AG10803 (cell line): ENCODE results near the gene ALK.

ENCODE experiments used
- DNase-seq: peaks from one replicate; pipeline ENCODE4 v3.0.0; 2010; ENCODE audit warnings: low read depth
- H3K4me3 ChIP-seq: 2 replicates; pipeline ENCODE4 v1.5.1; 2011; ENCODE audit warnings: mild to moderate bottlenecking, low read length, control low read depth
- CTCF ChIP-seq: conservative IDR thresholded peaks from 2 replicates; pipeline ENCODE4 v1.5.1; 2011; ENCODE audit warnings: mild to moderate bottlenecking, low read length, control low read depth, inconsistent platforms

ALK gene

DNA sequence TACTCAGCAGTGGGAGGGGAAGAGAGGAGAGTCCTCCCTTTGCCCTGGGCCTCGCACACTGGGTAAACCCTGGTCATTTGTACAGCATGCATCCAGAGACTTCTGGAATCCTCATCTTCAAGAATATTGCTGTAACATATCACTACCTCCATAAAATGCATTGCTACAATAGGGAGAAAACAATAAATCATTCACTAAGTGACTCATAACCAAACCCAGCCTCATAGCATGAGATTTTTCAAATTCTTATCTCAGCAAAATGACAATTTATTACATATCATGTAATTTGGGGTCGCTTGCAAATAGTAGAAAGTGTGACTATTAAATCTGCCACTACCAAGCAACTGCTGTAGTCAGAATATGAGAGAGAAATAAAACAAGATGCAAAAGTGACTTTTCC, 189.4 kb downstream of the ALK start:
- no peak for DNase-seq
- H3K4me3 ChIP-seq, result no peak overlapping the region
- no peak for TF ChIP-seq CTCF

- TF ChIP-seq CTCF, result no peak
- no peak overlapping the region for H3K4me3 ChIP-seq
- DNase-seq, result no peak
Measured at GRCh38 chr2:29729932-29730331, 191.5 kb downstream of the ALK start.

GRCh38 chr2:29729401-29729800, 192.0 kb downstream of the ALK start:
- DNase-seq, result peak; percentile 3
- no peak for TF ChIP-seq CTCF
- H3K4me3 ChIP-seq, result peak overlapping the region; percentile 3; the same call in 1 of the 2 replicates

GRCh38 chr2:29726976-29727375, 194.4 kb downstream of the ALK start:
- no peak for DNase-seq

GRCh38 chr2:29725610-29726009, 195.8 kb downstream of the ALK start:
- TF ChIP-seq CTCF, result no peak
- no peak overlapping the region for H3K4me3 ChIP-seq
- DNase-seq, result no peak

More at GRCh38 chr2:29726976-29727375, 194.4 kb downstream of the ALK start:
- TF ChIP-seq CTCF, result no peak
- no peak overlapping the region for H3K4me3 ChIP-seq

- H3K4me3 ChIP-seq, result no peak overlapping the region
Measured at GRCh38 chr2:29724282-29724681, 197.1 kb downstream of the ALK start.

More at GRCh38 chr2:29724282-29724681, 197.1 kb downstream of the ALK start:
- no peak for DNase-seq
- TF ChIP-seq CTCF, result no peak
